Glomerular visceral epithelial cell (primary cell): ENCODE measurements around the gene EFCAB14.
"Not testable (repeated sequence)": the region's sequence is repeated elsewhere in the genome, so short reads cannot be mapped to it uniquely, and the experiment has no call there.

Experiments used
- DNase-seq: peaks from one replicate; pipeline ENCODE4 v3.0.0-alpha.2; 2016; ENCODE audit errors: extremely low spot score

The EFCAB14 gene

DNA sequence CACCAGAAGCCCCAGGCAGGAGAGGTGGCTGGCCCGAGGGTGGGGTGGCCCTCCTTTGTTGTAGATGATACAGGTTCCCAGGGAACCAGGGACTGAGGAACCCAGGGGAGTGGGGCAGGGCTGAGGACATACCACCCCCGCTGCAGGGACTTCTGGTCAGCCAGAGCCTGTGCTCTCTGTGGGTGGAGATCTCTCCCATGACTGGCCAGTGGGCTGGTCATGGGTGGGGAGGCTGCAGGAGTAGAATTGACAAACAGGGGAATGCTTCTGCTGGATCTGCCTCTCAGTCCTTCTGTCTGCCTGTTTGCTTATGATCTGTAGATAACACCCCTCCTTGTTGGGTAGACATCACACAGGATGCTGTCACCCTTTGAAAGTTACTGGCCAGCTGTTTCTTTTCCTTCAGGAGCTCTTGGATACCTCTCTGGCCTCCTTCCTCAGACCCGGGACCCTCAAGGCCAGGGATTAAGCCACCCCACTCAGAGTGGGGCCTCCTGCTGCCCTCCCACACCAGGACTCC lies 2.8 kb upstream of the EFCAB14 start:
- DNase-seq, result no peak

DNA sequence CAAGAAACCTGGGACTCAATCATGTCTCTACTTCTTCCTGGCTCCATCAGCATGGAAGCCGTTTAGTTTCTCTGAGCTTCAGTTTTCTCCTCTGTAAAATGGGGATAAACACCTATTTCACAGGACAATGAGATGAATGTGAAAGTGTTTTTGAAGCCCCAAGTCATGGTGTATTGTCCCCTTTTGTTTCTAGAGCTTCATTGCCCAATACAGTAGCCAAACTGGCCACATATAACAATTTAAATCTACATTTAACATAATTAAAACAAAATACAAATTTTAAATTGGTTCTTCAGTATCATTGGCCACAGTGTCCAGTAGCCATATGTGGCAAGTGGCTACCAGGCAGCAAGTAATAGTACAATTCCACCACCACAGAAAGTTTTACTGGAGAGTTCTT lies 2.3 kb upstream of the EFCAB14 start:
- no peak for DNase-seq

DNA sequence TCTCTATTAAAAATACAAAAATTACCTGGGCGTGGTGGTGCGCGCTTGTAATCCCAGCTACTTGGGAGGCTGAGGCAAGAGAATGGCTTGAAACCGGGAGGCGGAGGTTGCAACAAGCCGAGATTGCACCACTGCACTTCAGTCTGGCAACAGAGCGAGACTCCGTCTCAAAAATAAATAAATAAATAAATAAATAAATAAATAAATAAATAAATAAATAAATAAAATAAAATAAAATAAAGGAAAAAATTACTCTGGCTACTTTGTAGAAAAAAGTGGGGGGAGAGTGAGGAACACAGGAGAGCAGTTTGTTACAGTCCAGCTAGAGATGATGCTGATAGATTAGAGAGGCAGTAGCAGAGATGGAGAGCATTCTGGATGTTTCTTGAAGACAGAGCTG lies 1.4 kb upstream of the EFCAB14 start:
- not testable (repeated sequence) for DNase-seq

DNA sequence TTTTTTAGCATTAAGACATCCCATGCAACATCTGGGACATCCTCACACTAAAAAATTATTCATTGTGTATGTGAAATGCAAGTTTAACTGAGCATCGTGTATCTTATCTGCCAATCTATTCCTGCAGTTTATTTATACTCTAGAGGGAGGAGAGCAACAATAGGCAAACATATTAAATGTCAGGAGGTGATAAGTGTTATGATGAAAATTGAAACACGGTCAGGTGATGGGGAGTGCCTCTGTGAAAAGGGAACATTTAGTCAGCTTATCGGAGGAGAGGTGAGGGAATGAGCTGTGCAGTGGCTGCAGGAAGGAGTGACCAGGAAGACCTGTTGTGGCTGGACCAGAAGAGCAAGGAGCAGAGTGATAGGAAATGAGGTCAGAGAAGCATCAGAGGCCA lies 775 bp upstream of the EFCAB14 start:
- DNase-seq, result no peak

DNA sequence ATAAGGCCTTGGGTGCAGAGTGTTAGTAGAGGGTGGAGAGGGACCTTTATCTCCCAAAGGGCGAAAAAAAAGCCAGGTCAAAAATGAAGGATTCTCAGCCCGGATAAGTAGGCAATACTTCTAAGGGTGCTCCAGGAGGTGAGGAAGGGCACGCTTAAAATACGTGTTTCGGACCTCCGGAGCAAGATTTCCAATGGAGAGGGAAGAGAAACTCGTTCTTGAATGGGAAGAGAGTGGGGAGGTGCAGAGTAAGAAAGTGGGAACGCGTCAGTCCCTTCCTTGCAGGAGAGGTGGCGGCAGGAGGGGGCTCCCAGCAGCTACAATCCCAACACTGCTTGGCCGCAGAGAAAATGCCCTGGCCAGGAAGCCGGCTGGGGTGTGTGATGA lies 581 bp downstream of the EFCAB14 start:
- DNase-seq, result no peak

DNA sequence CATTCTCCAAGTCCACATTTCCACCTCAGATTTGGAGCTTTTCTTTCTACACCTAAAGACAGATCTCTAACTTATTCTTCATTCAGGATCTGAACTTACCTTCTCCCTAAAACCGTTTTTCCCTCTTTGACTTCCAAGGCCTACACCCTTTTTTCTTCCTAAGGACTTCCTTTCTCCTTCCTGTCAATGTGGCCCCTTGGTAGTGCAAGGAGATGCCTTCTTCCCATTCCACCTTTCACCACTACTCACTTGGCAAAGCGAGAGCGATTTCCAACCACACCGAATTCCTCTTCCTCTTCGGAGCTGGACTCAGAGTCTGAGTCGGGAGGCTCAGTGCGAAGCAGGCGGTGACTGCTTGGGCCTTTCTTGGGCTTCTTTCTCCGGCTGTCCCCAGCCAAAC lies 1.3 kb downstream of the EFCAB14 start:
- DNase-seq, result no peak

DNA sequence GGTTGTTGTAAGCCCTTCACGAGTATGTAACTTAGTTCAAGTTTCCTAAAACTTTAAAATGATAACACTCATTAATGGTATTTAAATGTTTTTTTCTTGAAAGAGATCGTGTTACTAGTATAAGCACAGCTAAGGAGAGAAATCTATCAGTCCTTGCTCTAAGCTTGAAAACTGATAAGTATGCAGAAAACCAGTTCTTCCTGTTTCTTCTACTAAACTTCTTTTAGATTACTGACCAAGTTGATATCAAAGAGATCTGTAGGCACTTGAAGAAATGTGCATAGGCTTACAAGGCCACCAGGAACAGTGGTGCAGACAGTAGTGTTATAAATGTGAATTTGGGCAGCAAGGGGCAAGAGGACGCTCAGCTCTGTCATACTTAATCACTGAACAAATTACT lies 3.9 kb downstream of the EFCAB14 start:
- DNase-seq, result no peak

DNA sequence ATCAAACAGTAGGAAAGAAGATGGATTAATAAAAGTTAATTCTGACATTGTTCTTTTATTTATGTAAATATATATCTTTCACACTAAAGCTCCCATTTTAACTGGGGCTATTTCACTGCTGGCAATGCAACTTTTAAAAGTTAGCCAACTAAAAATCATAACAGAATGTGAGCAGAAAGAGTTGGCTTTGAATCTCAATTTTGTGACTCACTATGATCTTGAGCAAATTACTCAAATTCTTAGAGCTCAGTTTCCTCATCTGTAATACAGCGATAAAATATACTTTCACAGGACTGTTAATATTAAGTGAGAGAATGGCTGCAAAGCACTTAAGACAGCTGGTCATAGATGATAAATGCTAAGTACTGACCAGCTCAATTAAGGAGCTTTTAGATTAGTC lies 10.8 kb downstream of the EFCAB14 start:
- DNase-seq, result no peak

DNA sequence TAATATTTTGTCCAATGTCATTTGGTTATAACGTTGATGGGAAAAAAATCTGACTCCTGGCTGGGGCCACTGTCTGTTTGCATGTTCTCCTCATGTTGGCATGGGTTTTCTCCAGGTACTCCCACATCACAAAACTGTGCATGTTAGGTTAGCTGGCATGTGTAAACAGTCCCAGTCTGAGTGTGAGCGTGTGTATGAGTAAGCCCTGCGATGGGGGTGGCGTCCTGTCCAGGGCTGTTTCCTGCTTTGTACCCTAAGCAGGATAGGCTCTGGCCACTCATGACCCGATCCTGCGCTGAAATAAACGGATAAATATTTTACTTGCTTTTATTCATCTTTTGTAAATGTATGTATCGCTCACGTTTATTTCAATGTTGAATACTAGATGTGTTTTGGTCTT lies 13.5 kb downstream of the EFCAB14 start:
- no peak for DNase-seq

DNA sequence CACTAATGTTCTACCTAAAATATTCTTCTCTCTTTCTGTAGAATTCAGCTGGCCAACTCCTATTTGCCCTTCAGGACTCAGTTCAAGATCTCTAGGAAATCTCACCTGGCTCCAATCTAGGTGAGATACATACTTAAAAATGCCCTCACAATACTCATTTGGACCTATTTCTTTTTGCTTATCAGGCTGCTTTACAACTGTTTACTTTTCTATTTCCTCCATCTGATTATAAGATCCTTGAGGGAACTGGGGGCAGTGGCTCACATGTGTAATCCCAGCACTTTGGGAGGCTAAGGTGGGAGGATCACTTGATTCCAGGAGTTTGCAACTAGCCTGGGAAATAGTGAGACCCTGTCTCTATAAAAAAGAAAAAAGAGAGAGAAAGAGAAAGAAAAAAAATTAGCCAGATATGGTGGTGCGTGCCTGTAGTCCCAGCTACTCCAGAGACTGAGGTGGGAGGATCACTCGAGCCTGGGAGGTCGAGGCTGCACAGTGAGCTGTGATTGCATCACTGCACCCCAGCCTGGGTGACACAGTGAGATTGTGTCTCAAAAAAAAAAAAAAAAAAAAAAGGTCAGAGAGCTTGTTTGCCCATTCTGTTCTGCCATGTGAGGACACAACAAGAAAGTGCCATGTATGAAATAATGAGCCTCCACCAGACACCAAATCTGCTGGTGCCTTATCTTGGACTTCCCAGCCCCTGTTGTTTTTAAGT lies 14.8 kb downstream of the EFCAB14 start:
- no peak for DNase-seq

DNA sequence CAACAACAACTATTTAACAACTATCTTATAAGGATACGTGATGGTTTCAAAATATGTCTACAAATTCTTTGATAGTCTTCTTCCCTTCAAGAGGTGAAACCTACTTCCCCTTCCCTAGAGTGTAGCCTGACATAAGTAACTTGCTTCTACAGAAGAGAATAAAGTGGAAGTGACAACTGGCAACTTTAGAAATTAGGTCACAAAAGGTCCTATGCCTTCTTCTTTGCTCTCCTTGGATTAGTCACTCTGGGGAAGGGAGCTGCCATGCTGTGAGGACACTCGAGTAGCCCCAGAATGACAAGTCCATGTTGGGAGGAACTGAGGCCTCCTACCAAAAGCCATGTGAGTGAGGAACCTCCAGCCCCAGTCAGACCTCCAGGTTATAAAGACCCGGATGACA lies 19.2 kb downstream of the EFCAB14 start:
- DNase-seq, result no peak

DNA sequence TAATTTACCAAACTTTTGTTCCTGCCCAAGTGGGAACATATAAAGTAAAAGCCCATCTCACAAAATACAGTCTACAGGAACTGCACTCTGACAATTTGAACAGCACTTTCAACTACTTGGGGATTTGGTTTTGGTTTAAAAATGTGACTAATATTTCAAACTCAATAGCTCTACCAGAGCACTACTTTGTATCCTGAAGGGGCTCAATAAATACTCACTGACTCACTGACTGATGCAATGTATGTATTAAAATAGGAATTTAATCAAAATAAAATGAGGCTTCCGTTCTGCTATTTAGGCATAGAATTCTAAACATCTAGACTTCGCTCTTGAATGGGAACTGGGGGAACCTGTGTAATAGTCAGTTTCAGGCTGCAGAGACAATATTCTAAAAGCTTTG lies 21.9 kb downstream of the EFCAB14 start:
- DNase-seq, result no peak

DNA sequence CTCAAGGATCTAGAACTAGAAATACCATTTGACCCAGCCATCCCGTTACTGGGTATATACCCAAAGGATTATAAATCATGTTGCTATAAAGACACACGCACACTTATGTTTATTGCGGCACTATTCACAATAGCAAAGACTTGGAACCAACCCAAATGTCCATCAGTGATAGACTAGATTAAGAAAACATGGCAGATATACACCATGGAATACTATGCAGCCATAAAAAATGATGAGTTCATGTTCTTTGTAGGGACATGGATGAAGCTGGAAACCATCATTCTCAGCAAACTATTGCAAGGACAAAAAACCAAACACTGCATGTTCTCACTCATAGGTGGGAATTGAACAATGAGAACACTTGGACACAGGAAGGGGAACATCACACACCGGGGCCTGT lies 24.2 kb downstream of the EFCAB14 start:
- not testable (repeated sequence) for DNase-seq

DNA sequence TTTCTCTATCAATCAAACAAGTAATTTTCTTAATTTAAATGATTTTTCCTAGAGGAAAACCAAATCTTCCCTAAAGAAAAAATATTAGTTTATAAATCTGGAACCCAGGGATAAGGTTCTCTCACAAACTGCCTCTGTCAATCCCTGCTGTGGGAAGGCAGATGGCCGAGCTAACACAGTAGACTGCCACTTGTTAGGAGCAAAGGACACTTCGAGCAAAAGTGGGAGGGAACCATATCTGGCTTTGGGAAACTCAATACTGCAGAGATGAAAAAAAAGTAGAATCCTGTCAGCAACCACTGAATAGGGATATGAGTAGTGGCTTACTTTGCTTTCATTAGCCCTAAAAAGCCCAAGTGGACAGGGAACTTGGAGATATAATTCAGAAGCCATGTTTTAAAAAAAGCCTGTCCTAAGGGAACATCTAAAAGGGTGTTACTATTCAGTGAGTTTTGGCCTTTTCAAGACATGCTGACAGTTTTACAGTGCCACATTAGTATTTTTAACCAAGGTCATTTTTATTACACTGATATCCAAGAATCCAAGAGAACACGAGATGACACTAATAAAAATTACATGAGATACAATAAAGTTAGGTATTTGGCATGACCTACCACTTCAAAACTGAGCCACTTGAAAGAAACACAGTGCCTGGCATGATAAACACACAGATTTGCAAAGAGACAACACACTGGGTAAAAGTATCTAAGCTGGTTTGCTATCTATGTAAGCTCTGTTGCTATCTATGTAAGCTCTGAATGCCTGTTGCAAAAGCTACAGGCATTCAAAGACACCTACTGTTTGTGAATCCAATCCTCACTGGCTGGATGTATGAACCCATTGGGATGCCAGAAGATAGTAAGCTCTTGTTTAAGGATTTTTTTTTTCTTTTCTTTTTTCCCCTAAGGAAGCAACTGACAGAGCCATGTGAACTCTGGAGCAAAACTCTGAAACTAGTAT lies 25.8 kb downstream of the EFCAB14 start:
- DNase-seq, result no peak

DNA sequence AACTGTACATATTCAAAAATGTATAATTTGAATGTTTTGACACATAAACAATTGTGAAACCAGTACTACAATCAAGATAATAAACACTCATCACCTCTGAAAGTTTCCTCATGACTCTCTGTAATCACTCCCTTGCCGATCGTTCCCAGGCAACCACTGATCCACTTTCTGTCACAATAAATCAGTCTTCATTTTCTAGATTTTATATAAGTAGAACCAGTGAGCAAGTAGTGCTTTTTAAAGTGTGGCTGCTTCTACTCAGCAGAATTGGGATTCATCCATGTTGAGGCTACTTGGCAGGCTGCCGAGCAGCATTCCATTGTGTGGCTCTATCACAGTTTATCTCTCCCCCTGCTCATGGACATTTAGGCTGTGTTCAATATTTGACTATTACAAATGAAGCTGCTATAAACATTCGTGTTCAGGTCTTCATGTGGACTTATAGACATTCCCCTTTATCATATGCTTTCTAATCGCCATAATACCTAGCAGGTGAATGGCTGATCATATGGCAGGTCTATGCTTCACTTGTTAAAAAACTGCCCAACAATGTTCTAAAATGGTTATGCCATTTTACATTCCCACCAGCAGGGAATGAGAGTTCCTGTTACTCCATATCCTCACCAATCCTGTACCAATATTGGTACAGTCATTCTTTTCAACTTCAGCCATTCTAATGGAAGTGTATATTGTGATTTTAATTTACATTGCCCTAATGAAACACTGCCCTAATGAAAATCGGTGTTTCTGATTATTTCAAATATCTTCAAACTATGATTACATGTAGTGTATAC lies 26.7 kb downstream of the EFCAB14 start:
- no peak for DNase-seq

DNA sequence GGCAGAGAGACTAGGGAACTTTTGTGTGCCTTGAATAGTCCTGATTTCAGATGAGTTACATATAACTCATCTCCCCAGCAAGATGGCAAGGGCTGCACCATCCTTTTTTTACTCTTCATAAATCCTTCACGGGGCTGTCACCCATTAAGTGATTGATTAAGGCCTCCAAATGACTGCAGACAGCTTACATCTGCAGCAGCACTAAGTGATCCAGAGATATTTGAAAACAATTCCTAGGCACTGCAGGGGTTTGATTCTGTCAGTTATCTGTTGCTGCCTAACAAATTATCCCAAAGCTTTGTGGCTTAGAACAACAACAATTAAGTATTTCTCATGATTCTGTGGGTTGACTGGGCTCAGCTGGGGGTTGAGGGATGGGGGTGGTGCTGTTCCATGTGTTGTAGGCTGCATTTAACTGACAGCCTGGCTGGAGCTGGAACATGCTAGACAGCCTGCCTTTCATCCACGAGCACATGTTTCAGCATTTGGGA lies 27.9 kb downstream of the EFCAB14 start:
- no peak for DNase-seq

DNA sequence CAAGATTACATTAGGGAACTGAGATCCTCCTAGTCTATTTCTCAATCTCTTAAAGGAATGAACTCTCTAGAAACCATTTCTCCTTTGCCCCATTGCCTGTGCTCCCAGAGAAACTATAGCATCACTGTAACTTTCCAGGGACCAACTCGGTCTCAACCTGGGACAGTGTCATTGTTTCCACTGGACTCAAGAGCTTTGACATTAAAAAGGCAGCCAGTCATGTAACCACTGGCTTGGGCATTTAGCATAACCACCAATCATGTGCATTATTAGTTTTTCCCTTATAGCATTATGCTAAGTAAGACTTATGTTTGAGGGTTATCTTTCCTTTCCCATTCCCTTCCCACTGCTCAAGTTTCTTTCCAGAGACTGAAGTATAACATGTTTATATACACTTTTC lies 29.0 kb downstream of the EFCAB14 start:
- DNase-seq, result no peak

DNA sequence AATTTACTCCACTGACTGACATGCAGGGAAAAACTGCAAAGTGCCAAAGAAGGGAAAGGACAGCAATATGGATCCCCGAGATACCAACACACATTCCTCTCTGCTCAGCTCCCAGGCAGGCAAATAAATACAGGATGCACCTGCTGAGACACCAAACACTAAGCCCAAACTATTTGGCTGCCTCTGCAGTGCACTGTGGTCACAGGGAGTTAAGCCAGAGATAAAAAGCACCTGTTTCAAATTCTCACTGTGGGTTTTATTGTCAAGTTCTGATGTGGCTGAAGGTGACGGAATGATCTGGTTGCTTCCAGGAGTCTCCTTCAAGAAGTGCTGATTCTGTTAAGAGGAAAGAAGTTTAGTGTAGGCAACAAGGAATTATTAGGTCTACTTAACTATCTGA lies 29.6 kb downstream of the EFCAB14 start:
- no peak for DNase-seq

DNA sequence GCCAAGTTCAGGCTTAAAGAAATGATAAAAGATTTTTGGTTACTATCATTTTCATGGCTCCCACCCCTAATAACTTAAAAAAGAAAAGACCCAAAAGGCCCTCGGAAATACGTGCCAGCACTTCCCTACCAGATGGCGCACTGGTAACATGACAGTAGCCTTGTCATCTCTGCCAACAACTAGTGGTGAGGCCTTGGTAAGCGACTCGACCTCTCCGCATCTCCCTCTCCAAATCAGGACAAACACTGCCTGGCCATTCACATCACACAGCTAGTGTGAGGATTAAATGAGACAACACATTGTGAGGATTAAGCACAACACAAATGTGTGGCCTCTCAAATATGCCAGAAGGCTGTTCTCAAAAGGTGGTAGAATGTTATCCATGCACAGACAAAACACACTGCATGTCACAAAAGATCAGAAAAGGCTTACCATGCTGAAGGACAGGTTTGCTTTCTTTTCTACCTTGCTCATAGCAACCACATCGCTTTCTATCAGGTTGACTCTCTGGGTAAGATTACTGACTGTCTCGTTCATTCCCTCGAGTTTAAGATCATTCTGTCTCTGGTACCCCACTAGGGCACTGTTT lies 30.9 kb downstream of the EFCAB14 start:
- DNase-seq, result no peak

DNA sequence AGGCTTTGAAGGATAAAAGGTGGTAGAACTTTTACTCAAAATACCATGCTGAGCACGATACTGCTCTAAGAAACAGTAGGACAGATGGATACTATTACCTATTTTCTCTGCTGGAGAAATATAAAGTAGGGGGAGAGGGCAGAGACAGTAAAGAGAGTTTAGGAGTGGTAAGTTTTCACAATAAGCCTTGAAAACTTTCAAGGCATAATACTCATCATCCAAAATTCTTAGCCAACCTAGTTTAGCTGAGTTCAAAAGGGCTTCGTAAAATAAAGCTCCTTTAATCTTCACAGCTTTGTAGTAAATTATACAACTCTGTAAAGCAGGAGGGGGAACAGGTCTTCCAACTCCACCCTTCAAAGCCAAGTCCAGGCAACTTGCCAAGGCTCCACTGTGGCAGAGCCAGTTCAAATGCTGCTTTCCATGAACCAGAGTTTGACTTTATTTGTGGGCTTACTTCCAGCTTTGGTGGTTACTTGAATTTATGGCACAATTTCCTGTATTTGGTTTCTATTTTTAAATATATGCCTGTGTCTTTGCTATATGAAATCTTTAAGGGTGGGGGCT lies 31.7 kb downstream of the EFCAB14 start:
- DNase-seq, result no peak

DNA sequence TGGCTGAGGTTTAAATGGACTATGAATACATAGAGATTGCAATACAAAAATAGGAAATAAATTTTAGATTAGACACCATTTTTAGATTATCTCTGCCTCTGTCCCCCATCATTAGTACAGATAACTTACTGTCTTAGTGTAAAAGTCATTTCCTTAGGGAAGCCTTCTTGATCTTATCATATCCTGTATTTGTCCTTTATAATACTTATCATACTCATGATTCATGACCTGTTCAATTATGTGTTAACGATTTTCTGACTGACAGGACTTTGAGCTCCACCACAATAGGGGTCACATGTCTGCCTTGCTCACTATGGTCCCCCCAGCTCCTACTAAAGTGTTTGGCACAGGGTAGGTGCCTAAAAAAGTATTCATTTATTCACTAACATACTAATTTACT lies 32.7 kb downstream of the EFCAB14 start:
- DNase-seq, result no peak
